HG03097 (cell line): ENCODE results near the gene COPS7A.

Experiments used
- ATAC-seq: cut with Tn5 transposase; IDR thresholded peaks from one replicate; pipeline ENCODE4 v1.9.1; 2021; ENCODE audit not compliant: unreplicated experiment, low FRiP score

COPS7A gene

DNA sequence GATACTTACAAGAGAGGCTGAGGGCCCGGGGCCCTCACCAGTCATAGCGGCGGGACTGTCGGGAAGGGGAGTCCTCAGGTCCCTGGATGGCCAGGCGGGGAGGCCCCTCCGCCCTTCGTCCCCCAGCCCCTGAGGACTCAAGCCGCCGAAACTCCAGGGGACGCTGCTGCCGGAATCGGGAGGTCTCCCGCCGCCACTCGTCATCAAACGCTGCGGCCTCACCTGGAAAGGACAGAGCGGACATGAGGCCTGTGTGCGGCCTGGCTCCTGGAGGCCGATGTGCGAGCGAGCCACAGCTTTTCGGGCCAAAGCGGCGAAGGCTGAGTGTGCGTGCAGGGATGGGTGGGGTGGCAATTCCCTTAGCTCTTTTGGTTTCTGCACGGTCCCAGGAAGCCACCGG lies 24.9 kb downstream of the COPS7A start:
- no peak for ATAC-seq

- no peak for ATAC-seq
Observed at GRCh38 chr12:6750506-6750905, 26.7 kb downstream of the COPS7A start.

DNA sequence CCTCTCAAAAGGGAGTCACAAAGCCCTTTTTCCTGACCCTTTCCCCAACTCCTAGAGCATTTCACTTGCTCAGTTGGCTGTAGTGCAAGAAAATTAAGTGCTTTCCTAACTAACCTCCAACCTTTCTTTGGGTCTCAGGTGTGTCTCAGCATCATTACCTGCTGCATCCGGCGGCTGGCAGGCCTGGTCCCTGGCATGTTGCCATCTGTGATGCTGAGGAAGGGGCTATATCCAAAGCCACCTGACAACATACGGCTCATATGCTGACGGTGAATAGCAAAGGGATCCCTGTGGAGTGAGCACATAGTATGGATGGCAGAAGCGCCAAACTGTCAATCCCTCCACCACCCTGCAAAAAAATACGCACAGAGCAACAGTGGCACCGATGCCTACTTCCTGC lies 27.9 kb downstream of the COPS7A start:
- no peak for ATAC-seq

DNA sequence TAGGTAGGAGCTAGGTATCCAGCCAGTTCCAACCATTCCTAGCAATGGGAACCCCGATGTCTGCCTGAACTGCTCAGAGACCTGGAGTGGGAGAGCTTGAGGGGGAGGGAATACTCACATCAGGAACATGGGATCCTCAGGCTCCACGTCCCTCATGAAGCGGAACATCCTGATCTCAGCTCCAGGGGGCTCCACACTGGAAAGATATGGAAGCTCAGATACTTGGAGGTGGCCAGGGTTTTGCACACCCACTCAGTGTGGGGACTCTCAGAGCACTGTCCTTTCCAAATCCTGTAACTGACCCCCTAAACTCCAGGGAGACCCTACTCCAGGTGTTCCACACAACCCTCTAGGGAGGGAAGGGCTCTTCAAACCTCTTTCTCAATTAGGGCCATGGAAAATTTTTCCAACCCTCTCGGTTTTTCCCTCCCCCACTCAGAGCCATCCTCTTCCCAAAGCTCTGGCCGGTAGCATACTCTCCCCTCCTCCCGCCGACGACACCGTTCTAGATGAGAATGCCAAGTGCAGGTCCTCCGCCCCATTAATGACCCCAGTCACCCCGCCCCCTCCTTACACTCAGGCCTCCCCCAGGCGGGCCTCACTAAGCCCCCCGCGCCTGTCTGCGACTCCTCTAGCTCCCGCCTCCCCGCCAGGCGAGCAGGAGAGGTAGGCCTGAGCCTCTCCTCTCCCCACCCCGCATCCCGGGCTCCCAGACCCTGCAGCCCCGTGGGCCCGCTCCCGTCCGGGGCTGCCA lies 28.5 kb downstream of the COPS7A start:
- ATAC-seq: no peak

DNA sequence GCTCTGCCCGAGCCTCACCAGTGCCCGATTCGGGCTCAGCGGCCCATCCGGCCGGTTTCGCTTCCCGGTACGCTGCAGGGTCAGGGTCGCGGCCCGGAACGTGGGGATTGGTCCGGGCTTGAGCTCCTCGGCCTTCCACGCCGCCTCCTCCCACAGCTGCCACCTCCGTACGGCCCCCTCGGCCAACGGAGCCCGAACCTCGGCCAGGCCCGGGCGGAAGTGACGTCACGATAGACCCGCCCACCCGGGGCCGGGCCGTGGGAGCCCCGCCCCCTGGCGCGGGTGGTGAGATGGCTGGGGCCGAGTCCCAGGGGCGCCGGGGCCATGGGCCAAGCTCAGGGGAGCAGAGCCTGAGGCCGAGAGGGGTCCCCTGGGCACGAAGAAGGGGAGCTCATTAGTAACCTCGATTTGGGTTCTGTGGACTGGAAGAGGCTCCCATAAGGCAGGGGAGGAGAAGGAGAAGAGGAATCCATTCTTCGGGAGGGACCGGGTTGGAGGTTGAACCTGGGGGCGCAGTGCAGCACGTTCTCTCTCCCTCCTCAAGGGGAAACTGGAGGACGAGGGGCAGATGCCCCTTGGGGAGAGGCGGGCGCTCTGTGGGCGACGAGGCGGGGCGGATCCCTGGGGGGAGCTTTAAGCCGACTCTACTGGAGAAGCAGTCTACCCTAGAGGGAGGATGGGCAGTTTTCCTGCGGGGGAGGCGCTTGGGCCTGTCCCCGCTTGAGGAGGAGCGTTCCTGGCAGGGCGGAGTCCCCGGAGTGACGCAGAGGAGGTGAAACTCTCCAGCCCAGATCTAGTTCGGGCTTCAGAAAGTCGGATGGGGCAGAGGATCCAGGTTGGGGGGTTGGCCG lies 29.3 kb downstream of the COPS7A start, which contains the start of gene MLF2:
MLF2 (minus strand) TSS at position 221 of the 851 bp plus-strand sequence. CDS start 807 bp downstream, outside the sequence.
- ATAC-seq: peak; percentile 87

GRCh38 chr12:6753772-6754356 lies 30.0 kb downstream of the COPS7A start:
- ATAC-seq: no peak

DNA sequence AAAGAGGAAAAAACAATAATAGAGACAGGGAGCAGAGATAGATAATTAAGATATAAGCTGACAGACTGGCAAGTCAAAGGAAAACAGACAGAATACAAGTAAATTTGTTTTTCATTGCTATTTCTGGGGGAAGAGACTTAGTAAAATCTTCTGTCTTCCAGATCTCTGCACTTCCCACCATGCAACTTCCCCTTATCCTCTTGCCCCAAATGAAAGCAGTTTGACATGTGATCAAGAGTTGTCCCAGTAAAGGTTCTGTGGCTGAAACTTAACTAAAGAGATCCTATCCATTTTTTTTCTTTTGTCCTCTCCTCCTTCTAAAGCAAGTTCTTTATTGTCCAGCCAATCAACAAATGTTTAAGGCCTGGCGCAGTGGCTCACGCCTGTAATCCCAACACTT lies 30.6 kb downstream of the COPS7A start:
- no peak for ATAC-seq

DNA sequence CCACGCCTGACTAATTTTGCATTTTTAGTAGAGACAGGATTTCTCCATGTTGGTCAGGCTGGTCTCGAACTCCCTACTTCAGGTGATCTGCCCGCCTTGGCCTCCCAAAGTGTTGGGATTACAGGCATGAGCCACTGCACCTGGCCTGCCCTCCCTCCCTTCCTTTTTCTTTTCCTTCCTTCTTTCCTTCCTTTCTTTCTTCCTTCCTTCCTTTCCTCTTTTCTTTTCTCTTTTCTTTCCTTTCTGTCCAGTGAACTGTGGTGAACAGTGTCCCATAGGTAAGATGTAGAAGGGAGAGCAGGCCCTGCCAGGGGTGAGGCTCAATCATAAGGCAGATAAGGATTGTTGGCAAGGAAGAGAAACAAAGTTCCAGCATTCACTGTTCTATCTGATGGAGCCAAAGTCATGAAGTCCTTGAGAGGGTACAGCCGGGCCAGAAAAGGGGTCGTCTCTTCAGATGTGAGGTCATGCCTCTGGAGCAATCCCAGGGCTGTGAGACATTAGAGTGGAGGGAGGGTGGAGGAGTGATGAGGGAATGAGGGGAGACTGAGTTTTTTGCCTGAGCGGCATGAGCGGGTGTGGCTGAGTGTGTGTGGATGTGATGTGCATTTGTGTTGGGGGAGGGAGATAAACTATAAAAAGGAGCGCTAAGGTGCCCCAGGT lies 33.3 kb downstream of the COPS7A start:
- ATAC-seq: no peak

- ATAC-seq: no peak
Observed at GRCh38 chr12:6758506-6759095, 34.8 kb downstream of the COPS7A start.

DNA sequence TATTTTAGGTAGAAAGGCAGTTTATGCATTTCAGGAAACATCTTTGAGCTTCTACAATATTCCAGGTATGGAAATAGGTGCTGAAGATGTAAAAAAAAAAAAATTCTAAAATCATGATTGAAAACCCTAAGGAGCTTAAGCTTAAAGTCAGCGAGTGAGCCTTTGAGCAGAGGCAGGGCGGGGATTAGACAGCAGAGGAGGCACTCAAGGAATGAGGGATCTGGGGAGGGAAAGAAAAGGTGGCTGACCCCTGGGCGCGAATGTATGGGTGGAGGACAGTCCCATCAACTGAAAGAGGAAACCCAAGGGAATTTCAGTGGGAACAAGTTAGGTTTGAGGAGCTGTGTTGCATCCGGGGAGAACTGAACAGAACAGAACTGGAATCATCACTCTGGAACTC lies 35.9 kb downstream of the COPS7A start:
- ATAC-seq: no peak

DNA sequence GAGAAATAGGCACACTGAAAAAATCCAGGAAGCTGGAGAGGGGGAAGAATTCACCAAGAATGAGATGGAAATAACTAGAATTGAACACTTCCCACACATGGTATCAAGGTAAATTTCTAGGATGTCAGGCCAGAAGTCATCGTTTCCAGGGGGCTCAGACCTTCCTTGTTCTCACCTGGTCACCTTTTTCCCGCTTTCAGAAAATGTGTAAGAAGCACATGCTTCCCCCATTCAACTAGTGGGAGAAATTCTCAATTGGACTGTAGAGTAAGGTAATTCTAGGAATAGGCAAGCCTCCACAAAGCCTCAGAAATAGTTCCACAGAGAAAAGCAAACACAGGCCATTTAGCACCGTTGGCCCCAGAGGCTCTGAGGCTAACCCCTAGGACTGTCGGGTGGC lies 39.5 kb downstream of the COPS7A start:
- no peak for ATAC-seq

DNA sequence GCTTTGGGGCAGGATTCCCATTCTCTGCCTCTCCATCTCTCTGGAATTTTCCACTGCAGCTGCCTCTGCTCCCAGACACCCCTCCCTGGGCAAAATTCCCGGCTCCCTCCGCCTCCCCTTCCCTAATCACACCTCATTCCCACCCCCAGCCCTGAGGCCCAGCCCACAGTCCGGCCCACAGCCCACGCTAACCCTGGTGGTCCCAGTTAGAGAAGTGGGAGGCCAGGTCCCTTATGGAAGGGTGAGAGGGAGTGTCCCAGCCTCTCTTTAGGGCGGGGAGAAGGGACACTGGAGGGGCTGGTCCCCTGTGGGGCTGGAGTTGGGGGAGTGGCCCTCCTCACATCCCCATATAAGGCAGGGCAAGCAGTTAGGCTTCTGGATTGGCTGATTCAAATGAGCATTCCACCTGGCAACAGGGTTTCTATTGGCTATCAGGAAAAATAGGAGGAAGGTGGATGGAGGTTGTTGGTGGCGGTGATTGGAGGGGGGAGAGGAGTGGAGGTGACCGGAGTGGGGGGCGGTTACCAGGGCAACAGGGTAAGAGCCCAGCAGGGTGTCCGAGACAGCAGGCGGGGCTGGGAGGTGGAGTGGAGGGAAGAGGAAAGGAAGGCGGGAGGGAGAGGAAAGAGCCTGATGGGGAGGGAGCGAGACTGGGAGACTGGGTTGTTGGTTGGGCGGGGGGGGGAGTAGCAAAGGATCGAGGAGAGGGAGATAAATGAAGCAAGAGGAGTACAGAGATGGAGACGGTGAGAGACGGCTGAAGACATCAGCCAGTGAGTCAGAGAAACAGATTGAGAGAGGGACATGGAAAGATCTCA lies 40.4 kb downstream of the COPS7A start:
- peak; percentile 57 for ATAC-seq

DNA sequence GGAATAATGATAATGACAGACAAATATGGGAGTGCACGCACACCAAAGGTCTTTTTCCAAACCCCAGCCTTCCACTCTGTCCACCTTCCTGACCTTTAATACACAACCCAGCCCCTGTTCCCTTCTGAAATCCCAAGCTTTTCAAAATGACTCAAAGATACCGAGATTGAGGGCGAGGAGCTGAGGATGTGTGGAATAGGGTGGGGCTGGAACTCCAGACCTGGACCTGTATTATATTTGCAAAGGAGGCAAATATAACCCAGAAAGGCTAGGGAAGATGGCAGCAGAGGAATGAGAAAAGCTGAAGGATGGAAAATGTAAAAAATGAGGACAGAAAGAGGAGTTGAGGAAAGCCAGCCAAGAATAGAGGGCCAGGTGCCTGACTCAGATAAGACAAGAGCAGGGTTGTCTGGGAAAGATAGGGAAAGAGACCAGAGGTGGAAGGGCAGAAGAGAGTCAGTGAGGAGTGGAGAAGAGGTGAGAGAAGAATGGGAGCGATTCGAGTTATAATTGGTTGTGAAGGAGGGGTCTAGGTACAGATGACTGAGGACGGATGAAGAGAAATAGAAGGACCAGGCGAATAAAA lies 41.3 kb downstream of the COPS7A start:
- ATAC-seq: no peak

- ATAC-seq: peak; percentile 20
Observed at GRCh38 chr12:6765634-6766581, 42.1 kb downstream of the COPS7A start, which contains the start of gene PTMS. Gene PTMS, plus strand, starts transcription at chr12:6766363. Its CDS starts 343 bp downstream, at chr12:6766706.

GRCh38 chr12:6766651-6767349 lies 43.0 kb downstream of the COPS7A start:
- peak; percentile 46 for ATAC-seq

GRCh38 chr12:6767353-6768319 lies 43.8 kb downstream of the COPS7A start:
- no peak for ATAC-seq
